Left renal pelvis (tissue), 4 donors: ENCODE results near the gene RTL10. TPM values are rescaled to one million over a fixed set of nuclear protein-coding genes. Genes with fewer than 3 reads are reported as not detected.
"Not testable (repeated sequence)": the region's sequence is repeated elsewhere in the genome, so short reads cannot be mapped to it uniquely, and the experiment has no call there.

ENCODE experiments used
- DNase-seq, 4 donors: peaks; one replicate each; pipeline ENCODE4 v3.0.0-alpha.2; 2013; ENCODE audit warnings: low read depth in 4 of 4, low spot score in 3 of 4
- polyA plus RNA-seq, 4 donors: library from polyadenylated mRNA; unstranded; fragments of 120-200 nt; gene quantifications; one replicate each; pipeline ENCODE4 v1.2.1, GENCODE V29; 2013; ENCODE audit not compliant: insufficient read length in 4 of 4

Gene RTL10
- polyA plus RNA-seq, 4 donors = 15.3 to 29.7 (median 20.1) TPM

DNA sequence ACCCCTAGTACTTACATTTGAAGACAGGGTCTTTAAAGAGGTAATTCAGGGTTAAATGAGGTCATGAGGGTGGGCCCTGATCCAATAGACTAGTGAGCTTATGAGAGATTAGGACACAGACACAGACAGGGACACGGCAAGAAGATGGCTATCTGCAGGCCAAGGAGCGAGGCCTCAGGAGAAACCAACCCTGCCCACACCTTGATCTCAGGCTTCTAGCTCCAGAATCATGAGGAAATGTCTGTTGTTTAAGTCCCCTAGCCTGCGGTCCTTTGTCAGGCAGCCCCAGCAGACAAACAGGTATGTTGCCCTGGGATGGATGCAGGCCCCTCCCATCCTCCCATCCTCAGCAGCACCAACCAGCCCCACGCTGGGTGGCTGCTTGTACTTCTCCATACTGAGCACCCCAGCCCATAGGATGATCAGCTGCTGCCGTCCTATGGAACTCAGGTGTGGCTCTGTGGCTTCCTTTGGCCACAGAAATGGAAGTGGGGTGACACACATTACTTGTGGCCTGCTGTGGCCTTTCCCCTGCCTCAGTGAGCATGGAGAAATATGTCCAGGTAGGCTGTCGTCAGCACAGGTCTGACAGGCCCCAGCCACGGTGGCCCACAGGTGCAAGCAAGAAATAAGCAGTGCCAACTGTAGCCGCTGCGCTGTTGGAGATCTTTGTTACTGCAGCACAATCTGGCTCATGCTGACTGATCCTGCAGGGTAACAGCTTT lies 7.9 kb downstream of the RTL10 start:
- DNase-seq = no peak

DNA sequence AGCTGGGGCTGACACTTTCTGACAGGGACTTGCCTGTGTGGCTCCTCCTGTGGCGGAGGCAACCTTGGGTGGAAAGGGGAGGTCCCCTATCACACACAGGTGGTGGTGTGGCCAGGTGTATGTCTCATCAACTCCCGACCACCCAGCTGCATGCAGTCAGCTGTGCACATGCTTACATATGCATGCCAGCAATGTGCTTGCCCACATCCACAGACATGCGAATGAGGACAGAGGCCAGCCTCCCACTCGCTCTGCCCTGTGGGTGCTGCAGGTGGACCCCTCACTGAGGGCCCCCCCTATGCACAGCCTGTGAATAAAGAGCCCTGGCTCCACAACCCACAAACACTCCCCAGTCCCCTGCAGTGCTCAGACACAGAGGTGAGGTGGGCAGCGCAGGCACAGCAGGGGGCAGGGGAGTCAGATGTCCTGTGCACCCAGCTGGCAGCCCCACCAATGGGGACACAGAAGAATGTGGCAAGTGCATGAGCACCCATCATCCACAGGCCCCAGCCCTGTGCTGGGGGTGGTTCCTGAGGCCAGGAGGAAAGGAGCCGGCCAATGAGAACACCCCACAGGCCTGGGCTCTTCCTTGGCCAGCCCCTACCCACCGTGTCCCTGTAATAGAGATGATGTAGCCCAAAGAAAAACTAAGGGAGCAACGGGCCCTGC lies 9.5 kb downstream of the RTL10 start:
- no peak for DNase-seq

DNA sequence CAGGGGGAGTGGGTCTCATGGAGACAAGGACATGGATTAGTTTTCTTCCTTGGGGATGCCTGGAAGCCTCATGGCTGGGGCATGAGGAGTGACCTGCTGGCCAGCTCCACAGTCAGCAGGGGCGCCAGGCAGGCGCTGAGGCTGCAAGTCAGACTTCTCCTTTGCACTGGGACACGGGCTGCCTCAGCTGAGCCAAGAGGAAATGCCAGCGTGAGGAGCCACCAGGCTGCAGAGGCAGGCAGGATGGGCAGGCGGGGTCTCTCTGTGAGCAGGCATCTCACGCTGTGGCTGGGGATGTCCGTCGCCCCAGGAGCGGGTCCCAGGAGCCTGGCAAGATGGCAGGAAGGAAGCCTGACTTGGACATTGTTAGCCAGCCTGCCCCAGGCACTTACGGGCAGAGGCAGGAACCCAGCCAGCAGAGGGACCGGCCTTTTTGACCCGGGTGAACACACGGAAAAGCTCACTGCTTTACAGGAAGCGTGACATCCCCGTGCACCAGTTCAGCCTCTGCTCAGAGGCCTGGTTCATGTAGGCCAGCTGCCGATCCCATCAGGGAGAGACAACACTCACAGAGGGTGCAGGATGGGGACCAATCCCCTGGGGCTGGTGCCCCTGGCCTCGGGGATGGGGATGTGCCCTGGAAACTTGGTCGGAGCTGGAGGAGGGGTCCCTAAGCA lies 10.2 kb downstream of the RTL10 start:
- DNase-seq = no peak

DNA sequence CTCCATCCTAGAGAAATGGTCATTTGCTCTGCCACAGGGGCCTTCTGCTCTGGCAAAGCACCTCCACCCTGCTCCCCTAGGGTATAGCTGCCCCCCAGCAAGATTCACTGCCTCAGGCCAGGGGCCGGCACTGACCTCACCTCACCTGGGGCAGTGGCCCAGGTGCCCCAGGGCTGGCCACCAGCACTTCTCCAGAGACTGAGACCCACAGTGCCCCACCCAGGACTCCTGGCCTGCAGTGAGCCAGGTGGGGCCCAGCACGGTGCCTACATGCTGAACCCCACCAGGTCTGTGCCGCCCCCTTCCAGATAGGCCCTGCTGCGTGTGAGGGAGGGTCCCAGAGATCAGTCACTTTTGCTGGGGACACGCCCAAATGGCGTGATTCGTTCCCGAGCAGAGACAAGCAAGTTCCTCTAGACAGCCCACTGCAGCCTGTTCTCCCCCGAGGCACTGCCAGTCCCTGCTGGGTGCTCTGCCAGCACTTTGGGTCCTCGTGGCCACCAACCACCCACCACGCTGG lies 10.8 kb downstream of the RTL10 start:
- no peak for DNase-seq

DNA sequence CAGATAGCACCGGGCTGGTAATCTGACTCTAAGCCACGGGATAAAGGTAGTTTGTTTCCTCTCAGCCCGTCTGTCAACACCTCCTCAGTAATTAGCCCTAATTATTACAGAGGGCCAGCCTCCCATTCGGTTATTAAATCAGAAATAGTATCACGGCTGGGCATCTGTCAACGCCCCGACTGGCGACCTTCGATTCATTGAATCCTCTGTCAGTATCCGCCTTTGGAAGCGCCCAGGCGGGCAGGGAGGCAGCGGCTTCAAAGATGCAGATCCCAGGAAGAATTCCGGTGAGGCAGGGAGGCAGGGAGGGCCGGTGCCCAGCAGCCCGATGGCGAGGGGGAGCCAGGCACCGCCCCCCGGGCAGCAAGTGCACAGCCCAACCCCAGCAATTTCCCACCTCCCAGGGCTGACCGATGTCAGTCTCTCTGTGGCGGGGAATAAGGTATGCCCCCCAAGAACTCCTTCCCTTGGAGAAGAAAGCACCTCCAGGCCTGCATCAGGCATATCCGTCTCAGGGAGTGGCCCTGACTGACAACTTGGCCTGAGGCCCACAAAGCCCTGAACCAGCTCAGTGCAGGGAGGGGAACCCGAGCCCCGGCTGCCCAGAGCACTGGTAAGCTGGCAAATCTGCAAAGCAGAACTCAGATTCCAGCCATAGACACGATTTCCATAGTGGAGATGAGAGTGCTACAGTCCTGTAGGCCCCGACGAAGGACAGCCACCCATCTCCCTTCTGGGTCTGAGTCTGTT lies 11.4 kb downstream of the RTL10 start:
- no peak for DNase-seq

DNA sequence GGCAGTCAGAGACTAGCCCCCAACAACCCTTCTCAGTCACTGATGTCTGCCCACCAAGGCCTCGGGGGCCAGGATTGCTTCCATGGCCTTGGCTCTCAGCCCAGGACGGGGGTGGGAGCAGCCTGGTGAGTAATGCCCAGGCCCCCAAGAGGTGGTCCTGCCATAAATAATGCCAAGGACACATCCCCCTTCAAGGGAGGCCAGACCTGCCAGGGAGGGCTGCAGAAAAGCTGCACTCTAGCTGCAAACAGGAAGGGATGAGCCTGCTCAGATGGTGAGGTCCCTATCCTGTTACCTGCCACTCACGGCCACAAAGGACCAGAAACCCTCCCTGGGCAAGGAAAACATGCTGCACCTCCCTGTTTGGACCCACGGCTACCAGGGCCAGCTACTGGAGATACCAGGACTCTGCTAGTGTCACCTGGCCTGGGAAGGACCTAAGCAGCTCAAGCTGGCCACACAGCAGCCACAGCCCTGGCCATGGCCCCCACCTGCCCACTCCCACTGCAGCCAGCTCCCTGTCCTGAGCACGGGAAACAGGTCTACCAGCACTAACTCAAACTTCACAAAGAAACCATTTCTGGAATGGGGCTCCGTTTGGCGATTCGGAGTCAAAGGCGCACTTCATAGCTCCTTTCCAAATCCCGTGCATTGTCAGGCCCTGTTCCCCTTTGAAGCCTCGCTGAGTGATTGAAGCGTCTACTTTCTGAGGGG lies 12.1 kb downstream of the RTL10 start:
- DNase-seq = no peak

DNA sequence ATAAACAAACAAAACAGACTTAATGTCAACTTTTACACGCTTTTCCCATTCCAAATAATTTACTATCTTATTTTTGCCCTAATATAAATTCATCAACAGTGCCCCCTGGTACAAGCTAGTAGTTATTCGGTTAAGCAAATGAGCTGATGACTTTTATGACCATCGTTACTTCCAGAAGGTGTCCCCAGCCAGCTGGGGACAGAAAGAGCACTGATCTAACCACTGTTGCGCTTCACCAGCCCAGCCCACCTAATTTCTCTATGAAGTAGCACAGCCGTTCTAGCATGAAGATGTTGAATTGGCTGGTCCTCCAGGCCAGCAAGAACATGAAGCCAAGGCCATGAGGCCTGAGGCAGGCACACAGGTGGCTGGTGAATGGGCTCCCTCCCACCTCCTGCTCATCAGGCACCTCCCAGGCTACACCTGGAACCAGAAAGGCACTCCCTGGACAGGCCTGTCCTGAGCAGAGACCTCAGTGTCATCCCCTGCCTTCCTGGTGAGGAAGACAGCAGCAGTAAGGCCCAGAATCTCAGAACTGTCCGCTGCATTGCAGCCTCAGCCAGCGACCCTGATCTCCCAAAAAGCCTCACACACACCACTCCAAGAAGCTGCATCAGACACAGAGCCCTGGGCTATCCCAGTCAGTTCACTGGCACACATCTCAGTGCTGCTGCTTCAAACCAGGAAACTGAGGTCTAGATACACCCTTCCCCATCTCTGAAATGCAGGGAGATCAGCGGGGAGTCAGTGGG lies 12.9 kb downstream of the RTL10 start:
- DNase-seq = no peak

DNA sequence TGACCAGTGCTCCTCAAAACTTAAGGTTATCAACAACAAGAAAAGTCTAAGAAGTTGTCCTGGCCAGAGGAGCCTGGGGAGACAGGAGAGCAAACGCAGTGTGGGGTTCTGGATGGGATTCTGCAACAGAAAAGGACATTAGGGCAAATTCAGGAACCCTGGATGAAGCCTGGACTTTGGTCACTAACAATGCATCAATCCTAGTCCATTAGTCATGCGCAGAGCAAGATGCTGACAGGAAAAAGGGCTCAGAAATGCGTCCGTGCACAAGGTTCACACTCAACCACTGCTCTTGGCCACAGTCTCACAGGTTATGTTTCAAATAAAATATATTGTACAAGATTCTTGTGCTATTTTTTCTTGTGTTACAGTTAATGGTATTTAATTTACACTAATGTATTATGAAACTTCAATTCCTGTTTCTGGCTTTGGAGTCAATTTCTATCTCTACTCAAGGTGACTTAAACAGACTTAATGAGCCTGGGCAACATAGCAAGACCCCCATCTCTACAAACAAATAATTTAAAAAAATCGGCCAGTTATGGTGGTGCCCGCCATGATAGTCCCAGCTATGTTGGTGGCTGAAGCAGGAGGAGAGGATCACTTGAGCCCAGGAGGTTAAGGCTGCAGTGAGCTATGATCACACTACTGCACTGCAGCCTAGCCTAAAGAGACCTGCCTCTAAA lies 13.6 kb downstream of the RTL10 start:
- no peak for DNase-seq

DNA sequence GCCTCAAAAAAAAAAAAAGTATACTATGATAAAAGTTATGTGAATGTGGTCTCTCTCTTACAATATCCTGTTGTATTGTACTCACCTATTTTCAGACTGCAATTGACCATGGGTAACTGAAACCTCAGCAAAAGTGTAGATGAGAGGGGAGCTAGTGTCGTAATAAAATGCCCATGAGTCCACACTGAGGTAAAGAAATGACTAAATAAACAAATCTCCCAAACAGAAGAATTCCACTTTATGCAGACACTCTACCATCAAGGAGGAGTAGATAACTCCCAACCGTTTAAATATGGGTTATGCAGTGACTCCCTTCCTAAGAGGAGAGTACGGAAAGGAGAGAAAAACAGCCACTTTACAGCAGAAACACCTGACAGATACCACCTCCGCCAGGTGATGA lies 14.6 kb downstream of the RTL10 start:
- DNase-seq = no peak

DNA sequence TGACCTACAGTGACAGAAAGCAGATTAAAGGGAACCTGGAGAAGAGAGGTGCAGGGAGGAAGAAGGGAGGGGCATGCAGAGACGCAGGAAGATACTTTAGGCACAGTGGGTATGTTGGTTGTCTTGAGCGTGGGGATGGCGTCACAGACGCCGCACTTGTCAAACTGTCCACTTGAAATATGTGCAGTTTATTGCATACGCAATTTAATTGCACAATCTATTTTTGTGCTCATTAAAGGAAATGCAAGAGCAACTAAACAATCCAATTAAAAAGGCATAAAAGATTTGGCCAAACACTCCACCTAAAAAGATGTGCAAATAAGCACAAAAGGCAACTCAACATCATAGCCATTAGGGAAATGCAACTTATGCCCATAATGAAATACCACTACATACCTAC lies 16.8 kb downstream of the RTL10 start:
- no peak for DNase-seq

DNA sequence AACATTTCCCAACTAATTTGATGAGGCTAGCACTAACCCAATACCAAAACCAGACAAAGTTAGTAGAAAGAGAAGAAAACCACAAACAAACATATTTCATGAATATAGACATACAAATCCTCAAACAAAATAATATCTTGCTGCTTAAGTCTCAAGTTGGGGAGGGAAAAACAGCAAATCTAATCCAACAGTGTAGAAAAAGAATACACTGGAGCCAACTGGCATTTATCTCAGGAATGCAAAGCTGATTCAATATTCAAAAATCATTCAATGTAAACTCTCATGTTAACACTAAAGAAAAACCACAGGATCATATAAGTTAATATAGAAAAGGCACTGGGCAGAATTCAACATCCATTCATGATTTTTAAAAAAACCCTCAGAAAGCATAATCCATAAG lies 18.2 kb downstream of the RTL10 start:
- DNase-seq = no peak

DNA sequence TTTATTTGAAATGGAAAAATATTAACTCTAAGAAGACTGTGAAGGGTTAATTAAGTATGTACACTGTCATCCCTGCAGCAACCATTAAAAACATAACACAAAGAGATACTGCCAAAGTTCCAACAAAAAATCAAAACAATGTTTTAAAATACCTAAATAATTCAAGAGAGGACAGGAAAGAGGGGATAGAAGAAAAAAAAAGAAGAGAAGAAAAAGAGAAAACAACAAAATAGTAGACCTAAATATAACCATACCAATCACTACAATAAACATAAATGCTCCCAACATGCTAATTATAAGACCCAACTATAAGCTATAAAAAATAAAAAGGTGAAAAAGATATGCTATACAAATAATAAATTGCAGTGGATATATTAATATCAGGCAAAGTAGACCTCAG lies 20.1 kb downstream of the RTL10 start:
- no peak for DNase-seq

DNA sequence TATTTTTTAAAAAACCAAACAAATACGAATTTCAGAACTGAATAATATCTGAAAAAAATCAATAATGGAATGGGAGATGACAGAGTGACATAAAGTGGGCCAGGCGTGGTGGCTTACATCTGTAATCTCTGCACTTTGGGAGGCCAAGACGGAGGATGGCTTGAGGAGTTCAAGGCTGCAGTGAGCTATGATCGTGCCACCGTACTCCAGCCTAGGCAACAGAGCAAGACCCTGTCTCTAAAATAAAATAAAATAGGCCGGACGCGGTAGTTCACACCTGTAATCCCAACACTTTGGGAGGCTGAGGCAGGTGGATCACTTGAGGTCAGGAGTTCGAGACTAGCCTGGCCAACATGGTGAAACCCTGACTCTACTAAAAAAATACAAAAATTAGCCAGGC lies 21.3 kb downstream of the RTL10 start:
- DNase-seq = not testable (repeated sequence)

DNA sequence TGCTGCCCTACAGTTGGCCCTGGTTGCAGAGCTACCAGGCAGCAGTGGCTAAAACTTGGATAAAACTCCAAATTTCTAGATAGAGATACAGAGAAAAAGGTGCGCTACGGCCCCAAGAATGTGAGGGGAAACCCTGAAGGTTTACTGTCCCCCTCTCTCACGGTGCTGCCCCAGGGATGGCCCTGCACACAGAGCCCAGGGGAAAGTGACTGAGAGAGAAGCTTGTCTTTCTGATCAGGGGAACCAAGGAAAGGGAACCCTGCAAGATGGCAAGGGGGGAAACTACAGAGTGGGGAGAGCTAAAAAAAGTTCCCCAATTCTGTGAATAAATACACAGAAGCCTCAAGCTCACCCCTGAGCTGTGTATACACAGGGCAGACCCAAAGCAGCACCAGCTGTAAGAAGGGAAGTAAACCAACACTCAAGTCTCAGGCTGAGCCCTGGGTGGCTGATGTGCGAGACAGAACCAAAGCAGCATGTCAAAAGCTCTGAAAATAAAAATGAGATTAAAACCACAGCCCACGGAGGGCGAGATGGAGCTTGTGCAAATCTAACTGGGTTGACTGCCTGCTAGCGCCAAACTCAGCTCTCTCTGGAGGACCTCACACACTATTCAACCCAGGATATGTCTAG lies 22.1 kb downstream of the RTL10 start:
- no peak for DNase-seq

DNA sequence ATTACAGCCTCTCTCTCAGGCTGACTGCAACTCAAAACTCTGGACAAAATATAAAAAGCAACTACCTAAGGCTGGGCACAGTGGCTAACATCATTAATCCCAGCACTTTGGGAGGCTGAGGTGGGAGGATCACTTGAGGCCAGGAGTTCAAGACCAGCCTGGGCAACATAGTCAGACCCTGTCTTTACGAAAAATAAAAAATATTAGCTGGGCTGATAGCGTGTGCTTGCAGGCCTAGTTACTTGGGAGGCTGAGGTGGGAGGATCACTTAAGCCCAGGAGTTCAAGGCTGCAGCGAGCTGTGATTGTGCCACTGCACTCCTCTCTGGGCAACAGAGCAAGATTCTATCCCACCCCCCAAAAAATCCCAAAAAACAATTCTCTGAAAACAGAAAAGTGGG lies 22.7 kb downstream of the RTL10 start:
- not testable (repeated sequence) for DNase-seq

DNA sequence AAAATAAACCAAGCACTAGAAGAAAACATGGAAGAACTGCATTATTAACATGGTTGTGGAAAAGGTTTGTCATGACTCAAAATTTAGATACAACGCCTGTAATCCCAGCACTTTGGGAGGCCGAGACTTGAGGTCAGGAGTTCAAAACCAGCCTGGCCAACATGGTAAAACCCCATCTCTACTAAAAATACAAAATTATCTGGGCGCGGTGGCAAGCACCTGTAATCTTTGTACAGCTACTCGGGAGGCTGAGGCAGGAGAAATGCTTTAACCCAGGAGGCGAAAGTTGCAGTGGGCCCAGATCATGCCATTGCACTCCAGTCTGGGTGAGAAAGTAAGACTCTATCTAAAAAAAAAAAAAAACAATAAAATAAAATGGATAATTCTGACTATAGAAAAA lies 23.7 kb downstream of the RTL10 start:
- no peak for DNase-seq

DNA sequence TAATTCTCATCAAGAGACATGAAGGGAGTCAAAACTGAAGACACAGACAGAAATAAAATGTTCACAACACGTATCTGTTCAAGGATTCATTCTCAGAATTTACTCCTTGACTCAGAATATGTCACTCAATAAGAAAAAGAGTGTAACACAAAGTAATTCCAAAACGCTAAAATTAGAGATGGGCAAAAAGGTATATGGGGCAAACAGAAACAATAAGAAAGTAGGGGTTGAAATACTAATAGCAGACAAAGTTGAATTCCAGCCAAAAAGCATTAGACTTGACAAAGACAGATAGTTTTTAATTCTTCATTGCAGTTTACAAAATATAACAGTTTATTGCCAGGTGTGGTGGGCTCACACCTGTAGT lies 26.7 kb downstream of the RTL10 start:
- DNase-seq = no peak

DNA sequence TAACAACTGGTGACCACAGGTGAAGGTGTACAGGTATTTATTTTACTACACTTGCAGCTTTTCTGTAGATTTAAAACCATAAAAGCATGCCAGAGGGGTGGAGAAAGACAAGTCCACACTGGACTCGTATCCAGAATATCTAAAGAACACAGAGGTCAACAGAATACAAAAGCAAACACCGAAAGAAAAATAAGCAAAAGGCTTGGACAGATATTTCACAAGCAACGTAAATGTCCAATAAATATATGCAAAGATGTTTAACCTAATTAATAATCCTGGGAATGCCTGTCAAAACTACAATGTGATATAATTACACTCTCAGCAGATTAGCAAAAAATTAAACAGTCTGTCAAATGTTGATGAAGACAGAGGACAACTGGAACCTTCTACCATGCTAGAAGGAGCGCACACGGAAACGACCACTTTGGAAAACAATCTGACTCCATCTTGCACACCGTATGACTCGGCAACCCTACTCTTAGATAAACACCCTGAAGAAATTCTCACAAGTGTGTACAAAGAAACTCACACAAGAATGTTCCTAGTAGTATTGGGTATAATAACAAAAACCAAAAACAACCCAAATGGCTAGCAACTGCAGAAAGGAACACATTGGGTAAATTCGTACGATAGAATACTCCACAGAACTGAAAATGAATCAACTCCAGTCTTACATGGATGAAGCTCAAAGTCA lies 27.2 kb downstream of the RTL10 start:
- no peak for DNase-seq
